Type B pancreatic cell (in vitro differentiated cells): ENCODE results near the gene SMG6. TPM values are rescaled to one million over a fixed set of nuclear protein-coding genes. Genes with fewer than 3 reads are reported as not detected.

Source experiments
- DNase-seq: peaks from one replicate; pipeline ENCODE4 v3.0.0; 2021; ENCODE audit warnings: mixed read lengths; ENCODE audit not compliant: unreplicated experiment; ENCODE audit errors: extremely low spot score
- H3K27ac Mint-ChIP-seq: 2 replicates; pipeline ENCODE4 v1.8.0; 2021; ENCODE audit warnings: mild to moderate bottlenecking, mixed read lengths
- H3K27me3 Mint-ChIP-seq: 2 replicates; pipeline ENCODE4 v1.8.0; 2021; ENCODE audit warnings: mixed read lengths
- H3K36me3 Mint-ChIP-seq: 2 replicates; pipeline ENCODE4 v1.8.0; 2021; ENCODE audit warnings: mixed read lengths
- H3K4me1 Mint-ChIP-seq: one replicate; pipeline ENCODE4 v1.8.0; 2021; ENCODE audit warnings: mixed read lengths; ENCODE audit not compliant: unreplicated experiment
- H3K4me3 Mint-ChIP-seq: 2 replicates; pipeline ENCODE4 v1.8.0; 2021; ENCODE audit warnings: mild to moderate bottlenecking, mixed read lengths
- H3K9me3 Mint-ChIP-seq: 2 replicates; pipeline ENCODE4 v1.8.0; 2021; ENCODE audit warnings: mixed read lengths
- total RNA-seq: library from RNA; stranded (reverse); gene quantifications from 2 replicates; pipeline ENCODE4 v1.2.1, GENCODE V29; 2021; ENCODE audit warnings: low replicate concordance
- TF ChIP-seq, protein P1 (sequence below): fragments of 200-600 bp; sonication (generic); conservative IDR thresholded peaks from 2 replicates; pipeline ENCODE4 v1.5.0; 2021; ENCODE audit warnings: antibody characterized with exemption, mild to moderate bottlenecking

The SMG6 gene
- total RNA-seq, 1 donor from 2014 or later: 39.0 TPM

DNA sequence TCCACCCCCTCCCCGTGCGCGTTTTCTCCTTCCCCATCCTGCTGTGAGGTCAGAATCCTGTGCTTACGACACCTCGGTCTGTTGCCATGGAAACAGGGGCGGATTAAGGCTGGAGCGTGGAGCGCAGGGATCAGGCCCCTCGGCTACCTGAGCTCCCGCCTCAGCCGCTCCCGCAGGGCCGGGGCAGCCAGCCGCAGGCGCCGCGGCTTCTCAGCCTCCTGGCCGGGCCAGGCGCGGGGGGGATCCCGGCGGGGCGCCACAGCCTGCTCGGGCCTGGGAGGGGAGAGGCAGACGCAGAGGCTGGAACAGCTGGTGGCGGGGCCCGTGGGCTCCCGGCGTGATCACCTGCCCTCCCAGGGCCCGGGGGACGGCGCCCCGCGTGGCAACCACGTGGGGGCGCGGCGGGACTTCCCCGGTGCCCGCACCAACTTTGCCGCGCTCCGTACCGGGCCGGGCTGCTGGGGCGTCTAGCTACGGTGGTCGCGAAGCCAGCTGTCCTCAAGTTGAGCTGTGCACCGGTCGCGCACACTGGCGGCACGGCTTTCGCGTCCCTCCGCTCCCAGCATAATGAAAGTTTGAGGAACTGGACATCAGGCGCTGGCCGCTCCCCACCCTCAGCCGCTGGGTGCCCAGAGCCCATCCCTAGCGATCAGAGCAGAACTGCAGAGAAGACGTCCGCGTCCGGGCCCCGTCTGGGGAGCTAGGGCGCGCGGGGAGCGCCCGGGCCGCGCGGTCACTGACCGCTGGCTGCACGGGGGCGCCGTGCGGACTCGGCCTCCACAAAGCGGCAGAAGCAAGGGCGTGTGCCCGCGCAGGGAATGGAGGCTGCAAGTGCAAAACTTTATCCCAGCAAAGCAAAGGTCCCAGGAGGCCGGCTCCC is 279.7 kb downstream of the SMG6 start:
- peaks cover 73% of the 10 kb centered on the region for H3K27me3 Mint-ChIP-seq
- peak overlapping the region; percentile 85 for H3K4me3 Mint-ChIP-seq

DNA sequence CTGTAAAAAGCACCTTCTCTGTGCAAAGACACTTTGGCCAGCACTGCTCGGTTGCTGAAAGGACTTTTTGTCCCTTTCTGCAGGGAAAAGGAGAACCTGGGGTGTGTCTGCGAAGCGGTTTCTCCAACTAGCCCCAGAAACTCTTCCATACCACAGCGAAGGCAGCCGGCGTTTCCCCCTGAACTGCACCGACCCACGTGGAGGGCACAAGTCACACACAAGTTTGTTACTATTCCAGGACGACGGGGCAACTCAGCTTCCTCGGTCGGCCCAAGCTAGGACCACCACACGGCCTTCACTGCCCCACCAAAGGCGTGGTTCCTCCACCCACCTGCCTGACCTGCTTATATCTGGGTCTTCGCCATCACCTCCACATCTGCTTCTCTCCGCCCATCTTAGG is 280.3 kb downstream of the SMG6 start:
- Mint-ChIP-seq H3K9me3 (peaks cover 4% of the 10 kb centered on the region), H3K4me3 (peak overlapping the region; percentile 41), H3K27me3 (peaks cover 74% of the 10 kb centered on the region), H3K36me3 (no peaks in the 10 kb centered on the region), H3K27ac (no peak overlapping the region), H3K4me1 (peaks cover 21% of the 10 kb centered on the region)
- TF ChIP-seq, protein P1, sequence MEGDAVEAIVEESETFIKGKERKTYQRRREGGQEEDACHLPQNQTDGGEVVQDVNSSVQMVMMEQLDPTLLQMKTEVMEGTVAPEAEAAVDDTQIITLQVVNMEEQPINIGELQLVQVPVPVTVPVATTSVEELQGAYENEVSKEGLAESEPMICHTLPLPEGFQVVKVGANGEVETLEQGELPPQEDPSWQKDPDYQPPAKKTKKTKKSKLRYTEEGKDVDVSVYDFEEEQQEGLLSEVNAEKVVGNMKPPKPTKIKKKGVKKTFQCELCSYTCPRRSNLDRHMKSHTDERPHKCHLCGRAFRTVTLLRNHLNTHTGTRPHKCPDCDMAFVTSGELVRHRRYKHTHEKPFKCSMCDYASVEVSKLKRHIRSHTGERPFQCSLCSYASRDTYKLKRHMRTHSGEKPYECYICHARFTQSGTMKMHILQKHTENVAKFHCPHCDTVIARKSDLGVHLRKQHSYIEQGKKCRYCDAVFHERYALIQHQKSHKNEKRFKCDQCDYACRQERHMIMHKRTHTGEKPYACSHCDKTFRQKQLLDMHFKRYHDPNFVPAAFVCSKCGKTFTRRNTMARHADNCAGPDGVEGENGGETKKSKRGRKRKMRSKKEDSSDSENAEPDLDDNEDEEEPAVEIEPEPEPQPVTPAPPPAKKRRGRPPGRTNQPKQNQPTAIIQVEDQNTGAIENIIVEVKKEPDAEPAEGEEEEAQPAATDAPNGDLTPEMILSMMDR: no peak
- no peak for DNase-seq

More for the DNA sequence above, 279.7 kb downstream of the SMG6 start:
- TF ChIP-seq, protein P1: no peak
- Mint-ChIP-seq H3K36me3 (no peaks in the 10 kb centered on the region), H3K9me3 (peaks cover 4% of the 10 kb centered on the region), H3K4me1 (peaks cover 15% of the 10 kb centered on the region), H3K27ac (no peak overlapping the region)
- DNase-seq: no peak

DNA sequence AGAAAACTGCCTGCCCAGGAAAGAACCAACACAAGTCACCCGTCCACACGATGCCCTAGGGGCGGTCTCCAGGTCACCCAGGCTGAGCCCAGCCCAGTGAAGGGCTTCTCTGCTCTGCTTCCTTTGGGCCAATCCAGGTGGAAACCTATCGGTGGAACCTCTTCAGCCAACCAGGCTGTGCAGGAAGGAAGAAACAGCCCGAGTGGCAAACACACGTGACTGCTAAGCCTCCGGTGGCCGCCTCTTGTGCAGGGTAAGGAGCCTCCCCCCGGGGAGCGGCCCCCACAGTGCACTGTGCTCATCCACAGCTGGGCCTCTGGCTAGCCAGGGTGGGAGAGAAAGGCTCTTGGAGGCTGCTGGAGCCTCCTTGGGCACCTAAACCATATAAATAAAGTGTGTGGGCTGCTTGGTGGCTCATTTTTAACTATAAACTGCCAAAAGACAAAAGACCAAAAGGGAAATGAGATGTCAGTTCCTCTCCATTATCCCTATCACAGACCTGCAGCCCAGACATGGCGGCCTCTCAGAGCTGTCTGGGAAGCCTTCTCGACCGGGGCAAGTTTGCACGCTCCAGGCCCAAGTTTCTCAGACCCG is 280.8 kb downstream of the SMG6 start:
- no peak overlapping the region for H3K27ac Mint-ChIP-seq
- TF ChIP-seq, protein P1: no peak
- peaks cover 74% of the 10 kb centered on the region for H3K27me3 Mint-ChIP-seq
- peaks cover 26% of the 10 kb centered on the region for H3K4me1 Mint-ChIP-seq
- DNase-seq: no peak
- peak overlapping the region; percentile 41 for H3K4me3 Mint-ChIP-seq
- no peaks in the 10 kb centered on the region for H3K36me3 Mint-ChIP-seq
- peaks cover 4% of the 10 kb centered on the region for H3K9me3 Mint-ChIP-seq

DNA sequence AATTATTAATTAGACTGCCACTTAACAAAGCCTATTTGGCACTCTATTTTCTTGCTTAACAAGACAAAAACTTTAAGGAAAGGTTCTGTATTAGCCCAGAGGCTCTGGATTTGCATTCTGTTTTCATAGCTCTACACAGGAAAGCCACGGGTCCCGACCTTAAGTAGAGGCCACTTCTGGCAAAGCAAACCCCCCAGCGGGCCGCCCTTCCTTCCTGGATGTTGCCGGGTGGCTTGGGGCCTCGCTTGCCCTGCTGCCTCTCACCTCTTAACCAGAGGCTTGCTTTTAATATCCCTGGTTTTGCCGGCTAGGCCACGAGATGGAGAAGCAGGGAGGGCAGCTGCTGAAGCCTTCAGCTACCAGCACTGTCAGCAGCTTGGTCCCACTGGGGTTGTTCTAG is 282.9 kb downstream of the SMG6 start:
- no peak overlapping the region for H3K27ac Mint-ChIP-seq
- H3K4me3 Mint-ChIP-seq: no peak overlapping the region
- peaks cover 64% of the 10 kb centered on the region for H3K27me3 Mint-ChIP-seq

DNA sequence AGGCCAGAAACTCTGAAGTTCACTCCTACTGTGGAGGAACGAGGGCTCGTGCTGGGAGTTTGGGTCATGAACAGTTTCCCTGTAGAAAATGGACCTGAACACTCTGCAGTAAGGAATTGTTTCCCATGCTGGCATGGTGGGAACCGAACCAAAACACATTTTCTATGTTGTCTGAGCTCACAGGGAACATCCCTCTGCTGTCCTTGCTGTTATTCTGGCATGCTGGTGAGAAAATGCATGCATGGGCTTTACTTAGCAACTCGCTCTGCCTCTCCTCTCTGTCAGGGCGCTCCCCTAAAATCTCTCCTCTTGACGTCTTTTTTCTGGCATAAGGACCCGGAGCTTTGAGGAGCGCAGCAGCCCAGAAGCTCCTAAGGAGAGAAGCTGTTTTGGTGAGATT is 283.9 kb downstream of the SMG6 start:
- Mint-ChIP-seq H3K27ac (no peak overlapping the region), H3K9me3 (no peaks in the 10 kb centered on the region), H3K4me1 (peaks cover 23% of the 10 kb centered on the region), H3K4me3 (no peak overlapping the region), H3K27me3 (peaks cover 58% of the 10 kb centered on the region), H3K36me3 (no peaks in the 10 kb centered on the region)
- TF ChIP-seq, protein P1: no peak
- DNase-seq: no peak

More for the DNA sequence above, 282.9 kb downstream of the SMG6 start:
- DNase-seq: no peak
- Mint-ChIP-seq H3K4me1 (peaks cover 23% of the 10 kb centered on the region), H3K36me3 (no peaks in the 10 kb centered on the region), H3K9me3 (no peaks in the 10 kb centered on the region)
- TF ChIP-seq, protein P1: no peak
